WTC11 (cell line): ENCODE results near the gene MBOAT1. TPM values are rescaled to one million over a fixed set of nuclear protein-coding genes. Genes with fewer than 3 reads are reported as not detected.

Source experiments
- ATAC-seq: fragments of 200-7000 bp; cut with Tn5 transposase; 2 replicates; pipeline ENCODE4 v1.10.0; 2021; ENCODE audit warnings: mild to moderate bottlenecking, moderate library complexity
- CTCF ChIA-PET: fragments of 300-600 bp; sonication (Branson Sonifier 250); formaldehyde crosslinking; loops from one replicate; lab custom pipeline; 2021; ENCODE audit warnings: antibody characterized with exemption; lab: Charles Lee
- POLR2A ChIA-PET: fragments of 350-600 bp; sonication (Branson Sonifier 250); formaldehyde crosslinking; loops from one replicate; lab custom pipeline; 2021; ENCODE audit warnings: antibody characterized with exemption; lab: Charles Lee
- DNase-seq: peaks from one replicate; pipeline ENCODE4 v3.0.0; 2021; ENCODE audit warnings: low spot score
- H3K27ac Mint-ChIP-seq: 2 replicates; pipeline ENCODE4 v1.8.0; 2021; ENCODE audit warnings: mixed read lengths
- H3K27me3 Mint-ChIP-seq: 2 replicates; pipeline ENCODE4 v1.8.0; 2021; ENCODE audit warnings: low read depth, mild to moderate bottlenecking, moderate library complexity, mixed read lengths
- H3K36me3 Mint-ChIP-seq: 2 replicates; pipeline ENCODE4 v1.8.0; 2021; ENCODE audit warnings: mixed read lengths
- H3K4me1 Mint-ChIP-seq: 2 replicates; pipeline ENCODE4 v1.8.0; 2022; ENCODE audit warnings: mixed read lengths
- H3K4me3 Mint-ChIP-seq: 2 replicates; pipeline ENCODE4 v1.8.0; 2021; ENCODE audit warnings: mild to moderate bottlenecking, moderate library complexity, mixed read lengths
- H3K9me3 Mint-ChIP-seq: 2 replicates; pipeline ENCODE4 v1.8.0; 2021; ENCODE audit warnings: mixed read lengths
- EMX1 ChIP-seq: fragments of 250-450 bp; sonication (Bioruptor Pico); IDR thresholded peaks from 2 replicates; pipeline ENCODE4 v1.8.0; 2021; ENCODE audit warnings: mild to moderate bottlenecking
- ETV6 ChIP-seq: sonication (generic); formaldehyde crosslinking; IDR thresholded peaks from 2 replicates; pipeline ENCODE4 v1.8.1; 2022; ENCODE audit warnings: mild to moderate bottlenecking, missing genetic modification reagents
- GABPB1 ChIP-seq: sonication (generic); formaldehyde crosslinking; IDR thresholded peaks from 2 replicates; pipeline ENCODE4 v1.8.1; 2023; ENCODE audit warnings: mild to moderate bottlenecking, missing genetic modification reagents
- HMGXB4 ChIP-seq: sonication (generic); formaldehyde crosslinking; IDR thresholded peaks from 2 replicates; pipeline ENCODE4 v1.8.1; 2023; ENCODE audit warnings: mild to moderate bottlenecking, moderate library complexity, missing genetic modification reagents
- JUN ChIP-seq: sonication (generic); formaldehyde crosslinking; IDR thresholded peaks from 2 replicates; pipeline ENCODE4 v1.8.0; 2023; ENCODE audit warnings: mild to moderate bottlenecking, missing genetic modification reagents
- KAT7 ChIP-seq: sonication (generic); formaldehyde crosslinking; IDR thresholded peaks from 2 replicates; pipeline ENCODE4 v1.8.1; 2023; ENCODE audit warnings: missing genetic modification reagents, mild to moderate bottlenecking, borderline replicate concordance
- MYBL2 ChIP-seq: sonication (generic); formaldehyde crosslinking; IDR thresholded peaks from 2 replicates; pipeline ENCODE4 v1.8.1; 2023; ENCODE audit warnings: mild to moderate bottlenecking, moderate library complexity, missing genetic modification reagents
- NFYB ChIP-seq: sonication (generic); formaldehyde crosslinking; conservative IDR thresholded peaks from 2 replicates; pipeline ENCODE4 v1.8.0; 2022; ENCODE audit warnings: low read depth, missing genetic modification reagents
- OVOL2 ChIP-seq: fragments of 250-450 bp; sonication (Bioruptor Pico); IDR thresholded peaks from 2 replicates; pipeline ENCODE4 v1.9.0; 2021; ENCODE audit warnings: mild to moderate bottlenecking, borderline replicate concordance
- RORB ChIP-seq: fragments of 250-450 bp; sonication (Bioruptor Pico); IDR thresholded peaks from 2 replicates; pipeline ENCODE4 v1.9.0; 2021; ENCODE audit warnings: mild to moderate bottlenecking
- SMAD4 ChIP-seq: sonication (generic); formaldehyde crosslinking; IDR thresholded peaks from 2 replicates; pipeline ENCODE4 v1.8.0; 2022; ENCODE audit warnings: mild to moderate bottlenecking, missing genetic modification reagents
- SP1 ChIP-seq: sonication (generic); formaldehyde crosslinking; conservative IDR thresholded peaks from 2 replicates; pipeline ENCODE4 v1.8.1; 2022; ENCODE audit warnings: missing genetic modification reagents
- TP53 ChIP-seq: sonication (generic); formaldehyde crosslinking; IDR thresholded peaks from 2 replicates; pipeline ENCODE4 v1.8.1; 2023; ENCODE audit warnings: mild to moderate bottlenecking, missing genetic modification reagents
- ZNF138 ChIP-seq: sonication (generic); formaldehyde crosslinking; conservative IDR thresholded peaks from 2 replicates; pipeline ENCODE4 v1.8.1; 2022; ENCODE audit warnings: mild to moderate bottlenecking, moderate library complexity, missing genetic modification reagents
- ZNF263 ChIP-seq: sonication (generic); formaldehyde crosslinking; IDR thresholded peaks from 2 replicates; pipeline ENCODE4 v1.8.1; 2022; ENCODE audit warnings: low read depth, mild to moderate bottlenecking, moderate library complexity, missing genetic modification reagents
- ZNF416 ChIP-seq: fragments of 250-450 bp; sonication (Bioruptor Pico); IDR thresholded peaks from 2 replicates; pipeline ENCODE4 v1.9.0; 2021; ENCODE audit warnings: mild to moderate bottlenecking, inconsistent platforms
- total RNA-seq: library from RNA; stranded (reverse); gene quantifications from 3 replicates; pipeline ENCODE4 v1.2.3, GENCODE V29; 2021
- TF ChIP-seq, protein P1 (sequence below): fragments of 250-450 bp; sonication (Bioruptor Pico); IDR thresholded peaks from 2 replicates; pipeline ENCODE4 v1.9.0; 2021; ENCODE audit warnings: mild to moderate bottlenecking, borderline replicate concordance
- TF ChIP-seq, protein P2 (sequence below): sonication (generic); formaldehyde crosslinking; IDR thresholded peaks from 2 replicates; pipeline ENCODE4 v1.8.0; 2022; ENCODE audit warnings: mild to moderate bottlenecking, missing genetic modification reagents
- TF ChIP-seq, protein P3 (sequence below): sonication (generic); formaldehyde crosslinking; IDR thresholded peaks from 2 replicates; pipeline ENCODE4 v1.8.0; 2023; ENCODE audit warnings: missing genetic modification reagents, mild to moderate bottlenecking, borderline replicate concordance
- TF ChIP-seq, protein P4 (sequence below): sonication (generic); formaldehyde crosslinking; IDR thresholded peaks from 2 replicates; pipeline ENCODE4 v1.8.1; 2023; ENCODE audit warnings: mild to moderate bottlenecking, missing genetic modification reagents, moderate library complexity
- TF ChIP-seq, protein P5 (sequence below): sonication (generic); formaldehyde crosslinking; IDR thresholded peaks from 2 replicates; pipeline ENCODE4 v1.8.0; 2022; ENCODE audit warnings: missing genetic modification reagents

MBOAT1 gene
- total RNA-seq, 1 experiment from 2014 or later, result 22.9 TPM

DNA sequence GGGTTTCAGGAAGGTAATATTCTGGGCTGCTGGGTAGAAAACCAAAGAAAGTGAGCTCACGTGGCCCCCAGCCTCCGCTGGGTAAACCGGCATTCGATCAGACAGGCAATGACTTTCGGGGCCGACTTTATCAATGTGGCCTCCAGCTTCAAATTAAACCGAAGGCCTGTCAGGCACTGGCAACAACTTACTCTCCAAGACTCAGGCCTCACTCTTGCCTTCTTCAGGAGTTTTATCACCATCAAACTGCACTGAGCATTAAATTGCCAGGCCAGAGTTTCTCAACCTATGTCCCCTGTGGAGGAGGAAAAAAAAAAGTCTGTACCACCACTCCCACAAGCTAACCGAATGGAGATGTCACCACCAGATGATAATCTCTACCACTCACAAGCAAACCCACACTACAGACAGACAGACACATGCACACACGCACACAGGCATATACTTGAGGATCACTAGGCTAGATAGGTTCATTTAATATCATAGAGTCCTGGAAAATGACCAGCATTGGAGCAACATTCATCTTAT lies 1.1 kb upstream of the MBOAT1 start (continued):
- TF ChIP-seq, protein P1, sequence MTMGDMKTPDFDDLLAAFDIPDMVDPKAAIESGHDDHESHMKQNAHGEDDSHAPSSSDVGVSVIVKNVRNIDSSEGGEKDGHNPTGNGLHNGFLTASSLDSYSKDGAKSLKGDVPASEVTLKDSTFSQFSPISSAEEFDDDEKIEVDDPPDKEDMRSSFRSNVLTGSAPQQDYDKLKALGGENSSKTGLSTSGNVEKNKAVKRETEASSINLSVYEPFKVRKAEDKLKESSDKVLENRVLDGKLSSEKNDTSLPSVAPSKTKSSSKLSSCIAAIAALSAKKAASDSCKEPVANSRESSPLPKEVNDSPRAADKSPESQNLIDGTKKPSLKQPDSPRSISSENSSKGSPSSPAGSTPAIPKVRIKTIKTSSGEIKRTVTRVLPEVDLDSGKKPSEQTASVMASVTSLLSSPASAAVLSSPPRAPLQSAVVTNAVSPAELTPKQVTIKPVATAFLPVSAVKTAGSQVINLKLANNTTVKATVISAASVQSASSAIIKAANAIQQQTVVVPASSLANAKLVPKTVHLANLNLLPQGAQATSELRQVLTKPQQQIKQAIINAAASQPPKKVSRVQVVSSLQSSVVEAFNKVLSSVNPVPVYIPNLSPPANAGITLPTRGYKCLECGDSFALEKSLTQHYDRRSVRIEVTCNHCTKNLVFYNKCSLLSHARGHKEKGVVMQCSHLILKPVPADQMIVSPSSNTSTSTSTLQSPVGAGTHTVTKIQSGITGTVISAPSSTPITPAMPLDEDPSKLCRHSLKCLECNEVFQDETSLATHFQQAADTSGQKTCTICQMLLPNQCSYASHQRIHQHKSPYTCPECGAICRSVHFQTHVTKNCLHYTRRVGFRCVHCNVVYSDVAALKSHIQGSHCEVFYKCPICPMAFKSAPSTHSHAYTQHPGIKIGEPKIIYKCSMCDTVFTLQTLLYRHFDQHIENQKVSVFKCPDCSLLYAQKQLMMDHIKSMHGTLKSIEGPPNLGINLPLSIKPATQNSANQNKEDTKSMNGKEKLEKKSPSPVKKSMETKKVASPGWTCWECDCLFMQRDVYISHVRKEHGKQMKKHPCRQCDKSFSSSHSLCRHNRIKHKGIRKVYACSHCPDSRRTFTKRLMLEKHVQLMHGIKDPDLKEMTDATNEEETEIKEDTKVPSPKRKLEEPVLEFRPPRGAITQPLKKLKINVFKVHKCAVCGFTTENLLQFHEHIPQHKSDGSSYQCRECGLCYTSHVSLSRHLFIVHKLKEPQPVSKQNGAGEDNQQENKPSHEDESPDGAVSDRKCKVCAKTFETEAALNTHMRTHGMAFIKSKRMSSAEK (CRISPR knock-in tag), result no peak
- TF ChIP-seq, all 79 proteins: peak for 0

DNA sequence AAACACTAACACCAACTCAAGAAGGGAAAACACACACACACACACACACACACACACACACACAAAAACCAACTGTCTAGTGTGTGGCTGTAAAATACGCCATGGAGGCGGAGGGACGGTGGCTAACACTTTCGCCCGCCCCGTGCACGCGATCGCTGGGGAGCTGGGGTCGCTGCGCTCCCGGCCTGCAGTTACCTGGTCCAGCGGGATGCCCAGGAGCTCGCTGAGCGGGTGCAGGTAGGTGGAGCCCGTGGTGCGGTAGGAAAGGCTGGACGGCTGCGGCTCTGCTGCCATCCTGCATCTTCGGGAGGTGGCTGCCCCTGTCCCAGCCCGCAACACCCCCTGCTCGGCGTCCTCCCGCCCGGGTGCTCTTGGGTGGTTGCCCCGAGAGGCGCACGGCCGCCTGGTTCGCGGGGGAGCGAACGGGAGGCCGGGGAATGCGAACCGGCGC lies 303 bp downstream of the MBOAT1 start:
- H3K27me3 Mint-ChIP-seq, result no peaks in the 10 kb centered on the region; the same call in 1 of the 2 replicates
- 0 out of 2 replicates have a peak, but pooled peaks have one; percentile 67 for TF ChIP-seq KAT7
- TF ChIP-seq, protein P2, sequence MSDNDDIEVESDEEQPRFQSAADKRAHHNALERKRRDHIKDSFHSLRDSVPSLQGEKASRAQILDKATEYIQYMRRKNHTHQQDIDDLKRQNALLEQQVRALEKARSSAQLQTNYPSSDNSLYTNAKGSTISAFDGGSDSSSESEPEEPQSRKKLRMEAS (CRISPR knock-in tag), result peak; percentile 61
- TF ChIP-seq TP53 (CRISPR knock-in tag), result no peak
- no peak for TF ChIP-seq ZNF138 (CRISPR knock-in tag)
- TF ChIP-seq GABPB1, result no peak
- TF ChIP-seq RORB (CRISPR knock-in tag), result no peak
- TF ChIP-seq ZNF263, result 0 out of 2 replicates have a peak, but pooled peaks have one; percentile 34
- no peak for TF ChIP-seq JUN (CRISPR knock-in tag)
- no peak for TF ChIP-seq SMAD4 (CRISPR knock-in tag)
- TF ChIP-seq ETV6, result peak; percentile 41; the same call in 1 of the 2 replicates
- TF ChIP-seq HMGXB4 (CRISPR knock-in tag), result no peak; the same call in 1 of the 2 replicates
- no peak for TF ChIP-seq ZNF416 (CRISPR knock-in tag)
- TF ChIP-seq, protein P3, sequence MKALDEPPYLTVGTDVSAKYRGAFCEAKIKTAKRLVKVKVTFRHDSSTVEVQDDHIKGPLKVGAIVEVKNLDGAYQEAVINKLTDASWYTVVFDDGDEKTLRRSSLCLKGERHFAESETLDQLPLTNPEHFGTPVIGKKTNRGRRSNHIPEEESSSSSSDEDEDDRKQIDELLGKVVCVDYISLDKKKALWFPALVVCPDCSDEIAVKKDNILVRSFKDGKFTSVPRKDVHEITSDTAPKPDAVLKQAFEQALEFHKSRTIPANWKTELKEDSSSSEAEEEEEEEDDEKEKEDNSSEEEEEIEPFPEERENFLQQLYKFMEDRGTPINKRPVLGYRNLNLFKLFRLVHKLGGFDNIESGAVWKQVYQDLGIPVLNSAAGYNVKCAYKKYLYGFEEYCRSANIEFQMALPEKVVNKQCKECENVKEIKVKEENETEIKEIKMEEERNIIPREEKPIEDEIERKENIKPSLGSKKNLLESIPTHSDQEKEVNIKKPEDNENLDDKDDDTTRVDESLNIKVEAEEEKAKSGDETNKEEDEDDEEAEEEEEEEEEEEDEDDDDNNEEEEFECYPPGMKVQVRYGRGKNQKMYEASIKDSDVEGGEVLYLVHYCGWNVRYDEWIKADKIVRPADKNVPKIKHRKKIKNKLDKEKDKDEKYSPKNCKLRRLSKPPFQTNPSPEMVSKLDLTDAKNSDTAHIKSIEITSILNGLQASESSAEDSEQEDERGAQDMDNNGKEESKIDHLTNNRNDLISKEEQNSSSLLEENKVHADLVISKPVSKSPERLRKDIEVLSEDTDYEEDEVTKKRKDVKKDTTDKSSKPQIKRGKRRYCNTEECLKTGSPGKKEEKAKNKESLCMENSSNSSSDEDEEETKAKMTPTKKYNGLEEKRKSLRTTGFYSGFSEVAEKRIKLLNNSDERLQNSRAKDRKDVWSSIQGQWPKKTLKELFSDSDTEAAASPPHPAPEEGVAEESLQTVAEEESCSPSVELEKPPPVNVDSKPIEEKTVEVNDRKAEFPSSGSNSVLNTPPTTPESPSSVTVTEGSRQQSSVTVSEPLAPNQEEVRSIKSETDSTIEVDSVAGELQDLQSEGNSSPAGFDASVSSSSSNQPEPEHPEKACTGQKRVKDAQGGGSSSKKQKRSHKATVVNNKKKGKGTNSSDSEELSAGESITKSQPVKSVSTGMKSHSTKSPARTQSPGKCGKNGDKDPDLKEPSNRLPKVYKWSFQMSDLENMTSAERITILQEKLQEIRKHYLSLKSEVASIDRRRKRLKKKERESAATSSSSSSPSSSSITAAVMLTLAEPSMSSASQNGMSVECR (CRISPR knock-in tag), result 0 out of 2 replicates have a peak, but pooled peaks have one; percentile 36
- TF ChIP-seq, protein P4, sequence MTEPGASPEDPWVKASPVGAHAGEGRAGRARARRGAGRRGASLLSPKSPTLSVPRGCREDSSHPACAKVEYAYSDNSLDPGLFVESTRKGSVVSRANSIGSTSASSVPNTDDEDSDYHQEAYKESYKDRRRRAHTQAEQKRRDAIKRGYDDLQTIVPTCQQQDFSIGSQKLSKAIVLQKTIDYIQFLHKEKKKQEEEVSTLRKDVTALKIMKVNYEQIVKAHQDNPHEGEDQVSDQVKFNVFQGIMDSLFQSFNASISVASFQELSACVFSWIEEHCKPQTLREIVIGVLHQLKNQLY (CRISPR knock-in tag), result 0 out of 2 replicates have a peak, but pooled peaks have one; percentile 24
- TF ChIP-seq OVOL2 (CRISPR knock-in tag), result no peak
- TF ChIP-seq, protein P5, sequence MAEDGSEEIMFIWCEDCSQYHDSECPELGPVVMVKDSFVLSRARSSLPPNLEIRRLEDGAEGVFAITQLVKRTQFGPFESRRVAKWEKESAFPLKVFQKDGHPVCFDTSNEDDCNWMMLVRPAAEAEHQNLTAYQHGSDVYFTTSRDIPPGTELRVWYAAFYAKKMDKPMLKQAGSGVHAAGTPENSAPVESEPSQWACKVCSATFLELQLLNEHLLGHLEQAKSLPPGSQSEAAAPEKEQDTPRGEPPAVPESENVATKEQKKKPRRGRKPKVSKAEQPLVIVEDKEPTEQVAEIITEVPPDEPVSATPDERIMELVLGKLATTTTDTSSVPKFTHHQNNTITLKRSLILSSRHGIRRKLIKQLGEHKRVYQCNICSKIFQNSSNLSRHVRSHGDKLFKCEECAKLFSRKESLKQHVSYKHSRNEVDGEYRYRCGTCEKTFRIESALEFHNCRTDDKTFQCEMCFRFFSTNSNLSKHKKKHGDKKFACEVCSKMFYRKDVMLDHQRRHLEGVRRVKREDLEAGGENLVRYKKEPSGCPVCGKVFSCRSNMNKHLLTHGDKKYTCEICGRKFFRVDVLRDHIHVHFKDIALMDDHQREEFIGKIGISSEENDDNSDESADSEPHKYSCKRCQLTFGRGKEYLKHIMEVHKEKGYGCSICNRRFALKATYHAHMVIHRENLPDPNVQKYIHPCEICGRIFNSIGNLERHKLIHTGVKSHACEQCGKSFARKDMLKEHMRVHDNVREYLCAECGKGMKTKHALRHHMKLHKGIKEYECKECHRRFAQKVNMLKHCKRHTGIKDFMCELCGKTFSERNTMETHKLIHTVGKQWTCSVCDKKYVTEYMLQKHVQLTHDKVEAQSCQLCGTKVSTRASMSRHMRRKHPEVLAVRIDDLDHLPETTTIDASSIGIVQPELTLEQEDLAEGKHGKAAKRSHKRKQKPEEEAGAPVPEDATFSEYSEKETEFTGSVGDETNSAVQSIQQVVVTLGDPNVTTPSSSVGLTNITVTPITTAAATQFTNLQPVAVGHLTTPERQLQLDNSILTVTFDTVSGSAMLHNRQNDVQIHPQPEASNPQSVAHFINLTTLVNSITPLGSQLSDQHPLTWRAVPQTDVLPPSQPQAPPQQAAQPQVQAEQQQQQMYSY (CRISPR knock-in tag), result 0 out of 2 replicates have a peak, but pooled peaks have one; percentile 8
- no peak for TF ChIP-seq MYBL2
- peak; percentile 1; the same call in 1 of the 2 replicates for TF ChIP-seq SP1 (CRISPR knock-in tag)
- TF ChIP-seq EMX1 (CRISPR knock-in tag), result no peak
- TF ChIP-seq NFYB, result no peak
- no peaks in the 10 kb centered on the region for H3K9me3 Mint-ChIP-seq
- peak overlapping the region; percentile 91 for H3K4me3 Mint-ChIP-seq
- peak; percentile 25 for ATAC-seq
- H3K4me1 Mint-ChIP-seq, result peaks cover 34% of the 10 kb centered on the region
- ChIA-PET POLR2A (interaction anchor here (1.9 kb wide), 1 partner anchor 27 kb away, joined by 6 read pairs; no protein-coding TSS in a partner anchor), CTCF (interaction anchor here (1.6 to 3.6 kb wide), 2 partner anchors 11 to 85 kb away, joined by 4 to 18 read pairs; no protein-coding TSS in a partner anchor)
- peak; percentile 69 for DNase-seq
- no peaks in the 10 kb centered on the region for H3K36me3 Mint-ChIP-seq
- H3K27ac Mint-ChIP-seq, result peak overlapping the region; percentile 87
